Amniotic epithelial cell (primary cell): ENCODE results near the gene CACNA1B.

Experiments used
- DNase-seq: peaks from one replicate; pipeline ENCODE4 v3.0.0-alpha.2; 2010; ENCODE audit warnings: low read depth

Gene CACNA1B

DNA sequence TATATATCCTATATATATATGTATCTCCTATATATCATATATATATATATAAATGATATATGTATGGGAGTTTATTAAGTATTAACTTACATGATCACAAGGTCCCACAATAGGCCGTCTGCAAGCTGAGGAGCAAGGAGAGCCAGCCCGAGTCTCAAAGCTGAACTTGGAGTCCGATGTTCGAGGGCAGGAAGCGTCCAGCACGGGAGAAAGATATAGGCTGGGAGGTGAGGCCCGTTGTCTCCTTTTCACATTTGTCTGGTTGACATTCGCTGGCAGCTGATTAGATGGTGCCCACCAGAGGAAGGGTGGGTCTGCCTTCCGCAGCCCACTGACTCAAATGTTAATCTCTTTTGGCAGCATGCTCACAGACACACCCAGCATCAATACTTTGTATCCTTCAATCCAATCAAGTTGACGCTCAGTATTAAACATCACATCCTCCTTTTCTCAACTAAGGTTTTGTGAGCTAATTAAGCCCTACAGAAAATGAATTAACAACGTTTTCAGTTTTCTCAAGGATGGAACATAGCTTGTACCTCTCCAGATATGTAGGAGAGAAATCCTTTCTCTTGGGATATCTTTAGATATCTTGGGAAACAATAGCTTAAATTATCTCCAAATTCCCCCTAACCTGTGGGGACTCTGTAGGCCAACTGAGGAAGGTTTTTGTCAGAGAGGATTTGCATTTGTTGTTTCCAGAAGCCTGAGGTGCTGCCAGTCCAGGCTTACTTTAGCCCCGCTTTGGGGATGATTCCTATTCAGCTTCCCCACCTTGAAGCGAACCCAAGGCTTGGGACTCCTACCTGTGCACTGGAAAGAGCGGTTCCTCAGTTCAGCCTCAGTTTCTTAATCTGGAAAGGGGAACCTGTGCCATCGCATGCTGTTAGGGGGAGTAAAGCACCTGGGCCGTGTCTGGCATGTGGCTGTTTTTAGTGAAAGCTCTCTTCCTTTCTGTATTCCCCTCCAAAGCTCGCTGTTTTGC, 163.2 kb downstream of the CACNA1B start:
- no peak for DNase-seq

- no peak for DNase-seq
Measured at GRCh38 chr9:138042146-138042545, 164.6 kb downstream of the CACNA1B start.

- DNase-seq: no peak
Measured at GRCh38 chr9:138042640-138043039, 165.1 kb downstream of the CACNA1B start.

DNA sequence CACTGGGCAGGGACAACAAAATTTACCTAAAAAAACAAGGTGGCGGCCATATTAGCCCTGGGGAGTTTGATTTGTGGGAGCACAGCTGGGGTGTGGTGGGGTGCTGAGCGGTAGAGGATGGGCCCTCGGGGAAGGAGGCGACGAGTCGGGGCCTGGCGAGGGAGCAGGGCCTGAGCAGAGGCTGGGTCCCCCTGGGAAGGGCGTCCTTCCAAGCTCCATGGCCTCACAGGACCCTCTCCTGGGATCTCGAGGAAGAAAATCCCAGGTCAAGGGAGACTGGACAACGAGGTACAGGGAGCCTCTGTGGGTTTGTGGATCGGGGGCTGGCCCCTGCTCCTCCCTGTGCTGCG, 165.5 kb downstream of the CACNA1B start:
- no peak for DNase-seq

DNA sequence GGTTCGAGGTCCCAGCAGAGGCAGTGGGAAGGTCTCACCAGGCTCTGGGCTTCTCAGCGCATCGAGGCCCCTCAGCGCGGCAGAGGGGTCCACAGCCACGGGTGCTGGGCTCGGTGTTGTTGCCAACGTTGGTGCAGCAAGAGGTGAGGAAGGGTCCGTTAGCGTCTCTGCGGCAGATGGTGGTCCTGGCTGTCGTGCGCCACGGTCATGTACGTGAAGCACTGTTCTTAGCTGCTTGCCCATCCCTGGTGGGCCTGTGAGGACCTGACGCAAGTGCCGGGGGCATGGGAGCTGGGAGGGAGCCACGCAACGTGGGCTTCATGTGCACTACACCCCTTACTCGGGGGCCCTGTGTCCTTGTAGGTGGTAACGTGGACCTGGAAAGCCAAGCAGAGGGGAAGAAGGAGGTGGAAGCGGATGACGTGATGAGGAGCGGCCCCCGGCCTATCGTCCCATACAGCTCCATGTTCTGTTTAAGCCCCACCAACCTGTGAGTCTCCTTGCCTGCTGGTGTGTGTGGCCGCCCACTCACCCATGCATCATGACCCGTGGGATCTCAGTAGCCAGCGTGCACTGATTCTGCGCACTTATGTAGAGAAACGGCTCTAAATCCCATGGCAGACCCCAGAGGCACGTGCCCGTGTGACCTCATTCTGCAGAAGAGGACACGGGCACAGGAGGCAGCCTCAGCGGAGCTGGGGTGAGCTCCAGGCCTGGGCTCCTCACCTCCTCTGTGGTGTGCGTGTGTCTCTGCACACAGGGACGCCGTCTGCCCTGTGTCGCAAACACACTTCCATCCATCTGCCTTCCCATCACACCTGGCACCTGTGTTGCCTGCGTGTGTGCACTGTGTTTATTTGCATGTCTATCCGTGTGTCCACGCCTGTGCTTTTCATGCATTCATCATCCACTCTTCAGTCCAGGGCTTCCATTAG, 166.1 kb downstream of the CACNA1B start:
- no peak for DNase-seq

- no peak for DNase-seq
Measured at GRCh38 chr9:138044485-138045383, 167.2 kb downstream of the CACNA1B start.

DNA sequence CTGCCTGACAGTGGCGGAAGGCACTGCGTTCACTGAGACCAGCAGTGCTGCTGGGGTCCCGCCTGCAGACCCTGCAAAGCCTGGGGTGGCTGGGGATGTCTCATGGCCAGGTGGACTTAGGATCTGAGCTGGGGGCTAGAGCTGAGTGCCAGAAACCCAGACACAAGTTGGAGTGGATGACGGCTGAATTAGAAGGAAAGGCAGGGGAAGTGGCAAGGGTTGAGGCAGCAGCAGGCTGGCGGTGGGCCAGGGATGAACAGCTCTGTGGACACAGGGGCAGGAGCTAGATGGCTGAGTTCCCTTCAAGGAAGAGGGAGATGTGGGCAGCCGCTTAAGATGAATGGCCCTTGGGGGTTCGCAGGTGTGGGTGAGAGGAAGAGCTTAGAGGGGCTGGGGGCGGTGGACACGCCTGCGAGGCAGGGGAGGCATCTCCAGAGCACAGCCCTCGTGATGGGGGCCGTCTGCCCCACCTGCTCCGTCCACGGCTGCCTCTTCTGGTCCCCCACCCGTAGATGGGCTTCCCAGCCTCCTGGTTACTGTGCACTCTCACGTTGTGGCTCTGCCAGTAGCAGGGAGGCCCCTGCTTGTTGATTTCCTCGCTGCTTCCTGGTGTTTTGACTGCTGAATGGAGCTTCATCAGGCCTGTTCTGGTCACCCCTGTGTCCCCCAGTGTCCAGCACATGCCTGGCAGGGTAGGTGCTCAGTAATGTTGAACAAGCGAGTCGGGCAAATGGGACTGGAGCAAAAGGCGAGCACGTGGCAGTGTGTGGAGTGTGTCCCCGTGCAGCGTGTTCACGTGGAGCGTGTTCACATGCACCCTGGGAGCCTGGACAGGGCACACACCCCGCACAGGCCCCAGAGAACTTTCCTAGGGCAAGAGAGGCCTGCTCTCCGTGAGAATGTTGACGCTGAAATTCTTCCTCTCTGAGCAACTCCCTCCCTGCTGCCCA, 168.2 kb downstream of the CACNA1B start:
- DNase-seq: no peak

GRCh38 chr9:138046641-138047301, 169.2 kb downstream of the CACNA1B start:
- no peak for DNase-seq

GRCh38 chr9:138047469-138048040, 170.0 kb downstream of the CACNA1B start:
- DNase-seq: no peak

GRCh38 chr9:138048184-138048583, 170.6 kb downstream of the CACNA1B start:
- no peak for DNase-seq

DNA sequence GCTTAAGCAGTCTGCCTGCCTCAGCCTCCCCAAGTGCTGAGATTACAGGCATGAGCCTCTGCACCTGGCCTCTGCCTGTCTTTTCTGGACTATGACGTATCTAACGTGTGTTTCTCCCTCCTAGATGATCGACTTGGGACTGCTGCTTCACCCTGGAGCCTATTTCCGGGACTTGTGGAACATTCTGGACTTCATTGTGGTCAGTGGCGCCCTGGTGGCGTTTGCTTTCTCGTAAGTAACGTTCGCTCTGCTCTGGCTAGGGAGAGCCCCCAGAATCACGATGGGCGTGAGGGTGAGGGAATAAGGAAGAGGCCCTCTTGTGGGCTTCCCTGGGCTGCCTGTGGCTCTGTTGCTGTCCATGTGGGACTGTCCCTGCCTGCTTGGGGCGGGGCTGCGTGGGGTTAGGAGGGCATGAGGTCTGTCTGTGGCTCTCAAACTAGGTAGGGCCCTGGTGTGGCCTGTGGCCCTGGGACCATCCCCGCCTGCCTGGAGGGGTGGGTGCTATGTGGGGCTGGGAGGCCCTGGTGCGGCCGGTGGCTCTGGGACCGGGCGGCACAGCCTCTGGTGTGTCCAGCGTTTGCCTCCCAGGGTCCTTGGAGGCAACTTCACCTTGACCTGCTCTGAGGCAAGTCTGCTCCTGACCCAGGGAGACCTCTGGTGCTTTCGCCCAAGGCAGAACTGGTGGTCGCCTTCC, 171.7 kb downstream of the CACNA1B start:
- DNase-seq: no peak

DNA sequence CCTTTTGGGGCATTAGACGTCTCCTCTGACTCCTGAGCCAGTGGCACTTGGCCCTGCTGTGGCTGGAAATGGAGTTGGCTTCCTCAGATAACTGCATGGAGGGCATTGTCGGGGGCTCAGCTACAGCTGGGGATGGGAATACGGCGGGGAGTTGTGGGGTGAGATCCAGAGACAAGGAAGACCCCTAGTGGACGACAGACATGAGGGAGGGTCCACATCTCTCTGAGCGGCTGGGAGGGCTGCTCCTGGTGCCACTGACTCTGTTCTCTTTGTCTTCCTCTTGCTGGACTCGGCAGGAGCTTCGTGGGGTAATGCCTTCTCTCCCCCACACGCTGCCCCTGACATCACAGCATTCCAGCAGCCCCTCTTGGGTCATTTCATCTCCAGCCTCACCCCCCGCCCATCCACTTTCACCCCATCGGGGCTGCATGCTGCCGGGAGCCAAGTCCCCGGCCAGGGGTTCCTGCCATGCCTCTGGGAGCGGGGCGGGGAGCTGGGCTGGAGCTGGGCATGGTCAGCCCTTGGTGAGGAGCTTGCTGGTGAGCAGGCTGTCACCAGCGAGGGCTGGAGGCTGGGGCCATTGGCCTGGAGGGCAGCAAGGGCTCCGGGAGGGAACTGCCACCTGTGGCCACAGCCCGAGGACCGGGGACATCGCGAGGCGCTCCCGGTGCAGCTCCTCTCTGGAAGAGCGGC, 172.3 kb downstream of the CACNA1B start:
- DNase-seq: no peak

DNA sequence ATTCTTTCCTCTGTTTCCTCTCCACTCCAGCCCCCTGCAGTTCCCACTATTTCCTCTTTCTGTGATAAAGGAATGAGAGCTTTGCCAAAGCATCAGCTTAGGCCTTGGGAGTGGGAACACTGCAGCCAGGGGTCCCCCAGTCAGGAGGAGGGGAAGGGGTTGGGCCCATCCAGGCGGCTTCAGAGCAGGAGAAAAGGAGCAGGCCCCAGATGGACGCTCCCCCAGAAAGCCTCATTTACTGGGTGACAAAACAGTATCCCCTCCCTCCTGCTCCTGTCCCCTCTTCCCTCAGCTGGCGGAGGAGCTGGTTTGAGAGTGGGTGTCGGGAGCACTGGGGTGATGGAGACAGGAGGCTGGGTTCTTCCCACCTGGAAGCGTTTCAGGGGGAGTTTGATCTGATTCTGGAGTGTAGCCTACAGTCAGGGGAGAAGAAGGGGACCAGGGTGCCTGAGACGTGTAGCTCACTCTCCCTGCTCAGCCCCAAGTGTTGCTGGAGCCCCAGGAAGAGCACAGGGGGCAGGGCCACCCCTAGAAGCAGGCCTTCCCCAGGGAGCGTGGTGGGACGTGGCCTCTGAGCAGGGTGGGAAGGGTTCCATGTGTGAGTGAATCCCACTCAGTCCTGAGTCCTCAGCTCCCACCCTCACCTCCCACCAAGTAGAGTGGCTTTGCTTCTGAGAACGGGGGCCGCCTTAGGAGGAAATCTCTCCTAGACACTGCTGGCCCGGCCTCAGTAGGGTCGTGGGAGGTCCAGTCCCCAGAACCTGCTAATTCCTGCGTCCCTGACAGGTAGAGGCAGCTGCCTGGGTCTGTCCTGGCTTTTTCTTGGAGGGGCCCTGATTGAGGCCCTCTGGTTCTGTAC, 173.1 kb downstream of the CACNA1B start:
- DNase-seq: no peak

DNA sequence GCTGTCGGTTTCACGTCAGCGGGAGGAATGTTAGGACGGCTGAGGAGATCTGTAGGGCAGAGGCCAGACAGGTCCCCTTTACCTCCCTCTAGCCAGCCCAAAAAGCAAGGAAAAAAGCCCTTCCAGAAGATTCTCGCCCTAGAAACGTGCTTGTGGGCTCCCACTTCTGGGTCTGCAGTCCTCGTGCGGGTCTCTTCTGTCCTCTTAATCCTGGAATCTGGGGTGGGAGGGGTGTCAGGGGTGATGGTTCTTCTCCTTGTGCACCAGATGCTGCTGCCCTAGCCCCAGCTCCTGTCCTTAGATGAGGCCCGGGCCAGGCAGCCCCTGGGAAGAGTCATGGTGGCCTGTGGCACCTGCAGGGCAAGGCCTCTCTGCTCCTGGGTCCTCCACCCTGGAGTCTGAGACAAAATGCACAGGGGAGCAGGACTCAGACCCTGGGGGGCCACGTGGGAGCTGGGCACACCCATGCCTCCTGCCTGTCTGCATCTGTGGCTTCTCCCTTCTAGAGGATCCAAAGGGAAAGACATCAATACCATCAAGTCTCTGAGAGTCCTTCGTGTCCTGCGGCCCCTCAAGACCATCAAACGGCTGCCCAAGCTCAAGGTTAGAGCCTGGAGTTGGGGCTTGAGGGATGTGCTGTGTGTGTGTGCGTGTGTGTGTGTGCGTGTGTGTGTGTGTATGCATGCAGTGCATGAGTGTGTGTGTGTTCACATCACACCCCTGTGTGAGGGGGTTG, 174.2 kb downstream of the CACNA1B start:
- DNase-seq: no peak

DNA sequence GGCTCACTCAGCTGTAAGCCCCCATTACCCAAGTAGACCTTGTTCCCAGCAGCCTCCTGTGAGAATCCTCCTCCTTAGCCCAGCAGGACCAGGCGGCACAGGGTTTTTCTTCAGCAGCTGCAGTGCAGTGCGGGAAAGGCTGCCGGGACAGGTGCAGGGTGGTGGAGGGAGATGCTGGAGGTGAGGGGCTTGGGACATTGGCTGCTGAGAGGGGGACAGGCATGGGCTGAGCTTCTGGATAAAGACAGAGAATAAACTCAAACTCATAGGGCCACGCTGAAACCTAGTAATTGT, 174.7 kb downstream of the CACNA1B start:
- DNase-seq: no peak

GRCh38 chr9:138052635-138053320, 175.2 kb downstream of the CACNA1B start:
- no peak for DNase-seq
